Suppressor macrophage treated with lipopolysaccharide for 1 hour (primary cell): Measurements from ENCODE around the gene ZC3H6.
A peak's percentile ranks its signal among the peaks of the same experiment; 100 is the strongest.

Source experiments
- DNase-seq, 3 donors: peaks; one replicate each; pipeline ENCODE4 v3.0.0-alpha.2; 2020 to 2022

ZC3H6 gene, protein sequence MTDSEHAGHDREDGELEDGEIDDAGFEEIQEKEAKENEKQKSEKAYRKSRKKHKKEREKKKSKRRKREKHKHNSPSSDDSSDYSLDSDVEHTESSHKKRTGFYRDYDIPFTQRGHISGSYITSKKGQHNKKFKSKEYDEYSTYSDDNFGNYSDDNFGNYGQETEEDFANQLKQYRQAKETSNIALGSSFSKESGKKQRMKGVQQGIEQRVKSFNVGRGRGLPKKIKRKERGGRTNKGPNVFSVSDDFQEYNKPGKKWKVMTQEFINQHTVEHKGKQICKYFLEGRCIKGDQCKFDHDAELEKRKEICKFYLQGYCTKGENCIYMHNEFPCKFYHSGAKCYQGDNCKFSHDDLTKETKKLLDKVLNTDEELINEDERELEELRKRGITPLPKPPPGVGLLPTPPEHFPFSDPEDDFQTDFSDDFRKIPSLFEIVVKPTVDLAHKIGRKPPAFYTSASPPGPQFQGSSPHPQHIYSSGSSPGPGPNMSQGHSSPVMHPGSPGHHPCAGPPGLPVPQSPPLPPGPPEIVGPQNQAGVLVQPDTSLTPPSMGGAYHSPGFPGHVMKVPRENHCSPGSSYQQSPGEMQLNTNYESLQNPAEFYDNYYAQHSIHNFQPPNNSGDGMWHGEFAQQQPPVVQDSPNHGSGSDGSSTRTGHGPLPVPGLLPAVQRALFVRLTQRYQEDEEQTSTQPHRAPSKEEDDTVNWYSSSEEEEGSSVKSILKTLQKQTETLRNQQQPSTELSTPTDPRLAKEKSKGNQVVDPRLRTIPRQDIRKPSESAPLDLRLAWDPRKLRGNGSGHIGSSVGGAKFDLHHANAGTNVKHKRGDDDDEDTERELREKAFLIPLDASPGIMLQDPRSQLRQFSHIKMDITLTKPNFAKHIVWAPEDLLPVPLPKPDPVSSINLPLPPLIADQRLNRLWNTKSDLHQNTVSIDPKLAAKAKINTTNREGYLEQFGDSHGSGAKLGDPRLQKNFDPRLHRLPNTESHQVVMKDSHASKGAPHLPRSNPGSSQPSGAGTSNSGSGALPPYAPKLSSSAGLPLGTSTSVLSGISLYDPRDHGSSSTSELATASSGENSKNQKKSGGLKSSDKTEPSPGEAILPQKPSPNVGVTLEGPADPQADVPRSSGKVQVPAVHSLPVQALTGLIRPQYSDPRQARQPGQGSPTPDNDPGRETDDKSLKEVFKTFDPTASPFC

DNA sequence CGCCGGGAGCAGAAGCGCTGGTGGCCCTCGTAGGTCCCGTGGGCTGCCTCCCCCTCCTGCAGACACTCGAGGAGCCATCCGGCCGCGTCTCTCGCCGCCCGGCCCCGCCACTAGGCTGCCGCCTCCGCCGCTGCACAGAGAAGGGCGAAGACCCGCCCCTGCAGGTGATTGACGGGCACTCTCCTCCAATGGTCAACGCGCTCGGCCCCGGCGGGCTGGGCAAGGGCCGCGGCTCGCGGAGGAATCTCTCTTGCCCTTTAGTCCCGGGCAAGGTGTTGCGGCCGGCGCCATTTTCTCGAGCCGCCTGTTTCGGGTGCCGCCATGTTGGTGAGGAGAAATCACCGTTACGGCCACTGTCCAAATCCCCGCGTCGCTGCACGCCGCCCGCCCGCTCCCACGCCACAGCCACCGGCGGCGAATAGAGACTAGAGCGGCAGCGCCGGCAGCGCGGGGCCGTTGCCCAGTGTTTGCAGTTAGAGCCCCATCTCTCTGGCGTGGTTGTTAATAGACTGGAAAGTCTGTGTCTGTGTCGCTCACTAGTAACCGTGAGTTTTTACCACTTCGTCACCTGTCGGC lies at the start of gene ZC3H6:
Gene ZC3H6 (plus strand): TSS at position 287 of the 576 bp plus-strand sequence. CDS start 398 bp downstream, outside the sequence.
- peak; percentile 99 for DNase-seq

DNA sequence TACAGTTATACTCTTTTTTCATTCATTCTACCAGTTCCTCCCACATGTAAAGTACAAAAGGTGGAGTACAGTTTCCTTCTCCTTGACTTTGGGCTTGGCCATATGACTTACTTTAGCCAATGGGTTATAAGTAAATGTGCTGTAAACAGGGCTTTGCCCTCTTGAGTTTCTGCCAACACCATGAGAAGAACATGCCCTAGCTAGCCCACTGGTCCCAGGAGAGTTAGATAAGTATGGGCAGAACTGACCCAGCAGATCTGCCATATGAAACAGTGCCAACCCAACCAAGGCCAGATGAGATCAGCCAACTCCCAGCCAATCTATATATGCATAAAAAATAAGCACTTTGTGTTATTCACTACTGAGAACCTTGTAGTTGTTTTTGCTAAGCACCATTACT lies 46.0 kb upstream of the ZC3H6 start:
- DNase-seq = no peak

GRCh38 chr2:112230371-112230770 lies 45.0 kb upstream of the ZC3H6 start:
- DNase-seq = no peak

- no peak for DNase-seq
Observed at GRCh38 chr2:112239862-112240261, 35.5 kb upstream of the ZC3H6 start.

DNA sequence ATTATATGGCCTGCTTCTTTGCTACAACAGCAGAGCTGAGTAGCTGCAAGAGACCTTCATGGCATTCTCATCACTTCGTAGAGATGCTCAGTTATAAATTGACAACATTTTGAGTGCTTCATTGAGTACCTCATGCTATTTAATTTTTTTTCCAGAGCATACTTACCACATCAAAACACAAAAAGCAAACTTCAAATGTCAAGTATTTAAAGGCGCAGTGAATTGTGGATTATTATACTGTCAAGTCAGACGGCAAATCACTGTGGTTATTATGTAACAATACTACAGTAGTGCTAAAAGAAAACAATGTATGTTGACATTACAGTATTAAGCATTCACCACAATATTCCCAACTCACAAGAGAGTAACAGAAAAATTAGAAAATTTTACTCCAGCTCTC lies 33.0 kb upstream of the ZC3H6 start:
- no peak for DNase-seq

DNA sequence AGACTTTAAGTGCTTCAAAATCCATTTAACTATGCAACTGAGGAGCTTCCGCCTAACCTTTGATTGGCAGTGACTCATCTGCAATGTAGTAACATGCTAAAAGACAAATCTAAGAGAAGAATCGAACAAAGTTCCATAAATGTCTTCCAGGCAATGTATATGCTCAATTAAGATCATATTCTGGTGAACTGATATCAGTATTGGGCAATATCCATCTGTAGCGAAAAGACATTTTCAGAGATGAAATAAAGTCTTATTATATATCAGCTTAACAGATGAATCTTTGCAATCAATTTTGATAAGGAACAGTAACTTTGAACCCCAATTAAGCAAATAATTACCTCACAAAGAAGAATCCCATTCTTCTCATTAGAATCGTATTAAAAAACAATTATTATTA lies 32.2 kb upstream of the ZC3H6 start:
- DNase-seq = no peak

DNA sequence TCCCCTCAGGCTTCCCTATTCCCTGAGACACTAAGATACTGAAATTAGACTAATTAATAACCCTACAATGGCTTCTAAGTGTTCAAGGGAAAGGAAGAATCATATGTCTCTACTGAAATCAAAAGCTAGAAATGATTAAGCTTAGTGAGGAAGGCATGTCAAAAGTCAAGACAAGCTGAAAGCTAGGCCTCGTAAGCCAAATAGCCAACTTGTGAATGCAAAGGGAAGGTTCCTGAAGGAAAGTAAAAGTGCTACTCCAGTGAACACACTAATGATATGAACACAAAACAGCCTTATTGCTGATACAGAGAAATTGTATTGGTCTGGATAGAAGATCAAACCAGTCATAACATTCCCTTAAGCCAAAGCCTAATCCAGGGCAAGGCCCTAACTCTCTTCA lies 30.5 kb upstream of the ZC3H6 start:
- DNase-seq = no peak

GRCh38 chr2:112251271-112251670 lies 24.1 kb upstream of the ZC3H6 start:
- DNase-seq = peak; percentile 12 to 50 (median 47)

DNA sequence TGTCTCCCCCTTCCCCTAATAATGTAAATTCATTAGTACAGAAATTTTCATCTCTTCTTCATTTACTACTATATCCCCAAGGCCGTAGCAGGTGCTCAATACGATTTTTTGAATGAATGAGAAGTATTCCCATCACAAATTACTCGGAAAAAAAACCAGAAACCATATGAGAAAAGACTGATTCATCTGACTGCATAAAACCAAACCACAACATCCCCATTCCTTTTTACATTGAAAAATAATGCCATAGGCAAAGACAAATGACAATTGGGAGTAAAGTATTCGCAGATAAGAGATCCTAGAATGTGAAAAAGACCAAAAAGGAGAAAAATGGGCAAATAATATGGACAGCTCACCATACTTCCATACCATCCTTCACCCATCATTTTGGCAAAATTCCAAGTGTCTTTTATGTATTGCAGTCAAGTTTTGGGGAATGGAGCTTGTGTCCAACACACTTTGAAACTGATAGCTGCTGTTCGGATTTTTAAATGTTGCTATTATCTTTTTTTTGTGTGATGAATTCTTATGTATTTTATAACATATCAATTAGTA lies 22.1 kb upstream of the ZC3H6 start:
- DNase-seq = peak; percentile 24 to 74 (median 67)

DNA sequence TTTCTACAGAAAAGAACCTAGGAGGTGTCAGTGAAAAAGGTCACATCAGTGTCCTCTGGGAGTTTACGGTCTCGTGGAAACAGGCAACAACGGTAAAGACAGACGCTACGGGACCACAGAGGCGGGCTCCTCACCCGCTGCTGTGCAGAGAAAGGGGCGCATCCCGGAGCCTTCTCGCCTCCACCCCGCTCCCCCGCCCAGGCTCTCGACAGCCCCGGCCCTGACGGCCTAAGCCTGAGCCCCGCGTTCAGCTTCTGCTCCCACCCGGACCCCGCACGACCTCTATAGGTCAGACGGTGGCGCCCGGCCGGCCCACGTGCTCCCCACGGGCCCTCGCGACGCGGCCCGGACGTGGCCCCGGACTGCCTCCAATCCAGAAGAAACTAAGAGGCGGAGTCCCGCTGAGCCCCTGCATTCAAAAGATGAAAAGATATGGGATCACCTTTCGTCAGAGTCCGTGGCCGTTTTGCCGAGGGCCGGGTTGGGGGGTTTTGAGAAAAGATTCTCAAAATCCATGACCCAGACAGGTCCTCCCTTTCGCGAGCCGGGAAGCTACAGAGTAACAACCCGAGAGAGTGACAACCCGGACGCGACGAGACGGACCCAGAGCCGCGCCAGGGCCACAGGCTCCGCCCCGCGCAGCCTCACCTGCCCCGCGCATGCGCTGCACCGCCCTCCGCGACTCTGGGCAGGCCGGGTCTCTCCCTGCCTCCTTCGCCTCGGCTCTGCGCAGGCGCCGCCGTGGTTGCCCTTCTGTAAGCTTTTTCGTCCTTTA lies 20.7 kb upstream of the ZC3H6 start, which contains the start of gene ZC3H8:
Gene ZC3H8 (minus strand): TSS at position 577 of the 775 bp plus-strand sequence. CDS start 61 bp downstream, at position 516.
- DNase-seq = peak; percentile 94 to 97 (median 97)

DNA sequence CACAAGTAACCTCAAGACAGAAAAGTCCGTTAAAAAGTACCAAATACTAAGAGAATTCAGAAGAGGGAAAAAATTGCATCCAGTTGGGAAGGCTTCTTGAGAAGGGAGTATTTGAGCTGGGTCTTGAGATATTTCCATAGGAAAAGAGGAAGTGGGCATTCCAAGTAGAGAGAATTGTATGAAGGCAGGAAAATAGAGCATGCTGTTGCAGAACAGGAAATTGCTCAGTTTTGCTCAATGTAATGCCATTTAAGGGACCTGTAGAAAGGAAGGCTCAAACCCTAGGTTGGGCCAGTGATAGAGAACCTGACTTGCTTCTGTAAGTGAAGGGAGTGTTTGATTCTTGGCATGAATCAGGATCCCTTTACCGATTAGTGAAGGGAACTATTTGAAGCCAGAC lies 19.5 kb upstream of the ZC3H6 start:
- peak; percentile 51 to 78 (median 65) for DNase-seq

- DNase-seq = no peak
Observed at GRCh38 chr2:112256654-112257053, 18.7 kb upstream of the ZC3H6 start.

- DNase-seq = peak; percentile 84 to 94 (median 93)
Observed at GRCh38 chr2:112257575-112257974, 17.8 kb upstream of the ZC3H6 start.

DNA sequence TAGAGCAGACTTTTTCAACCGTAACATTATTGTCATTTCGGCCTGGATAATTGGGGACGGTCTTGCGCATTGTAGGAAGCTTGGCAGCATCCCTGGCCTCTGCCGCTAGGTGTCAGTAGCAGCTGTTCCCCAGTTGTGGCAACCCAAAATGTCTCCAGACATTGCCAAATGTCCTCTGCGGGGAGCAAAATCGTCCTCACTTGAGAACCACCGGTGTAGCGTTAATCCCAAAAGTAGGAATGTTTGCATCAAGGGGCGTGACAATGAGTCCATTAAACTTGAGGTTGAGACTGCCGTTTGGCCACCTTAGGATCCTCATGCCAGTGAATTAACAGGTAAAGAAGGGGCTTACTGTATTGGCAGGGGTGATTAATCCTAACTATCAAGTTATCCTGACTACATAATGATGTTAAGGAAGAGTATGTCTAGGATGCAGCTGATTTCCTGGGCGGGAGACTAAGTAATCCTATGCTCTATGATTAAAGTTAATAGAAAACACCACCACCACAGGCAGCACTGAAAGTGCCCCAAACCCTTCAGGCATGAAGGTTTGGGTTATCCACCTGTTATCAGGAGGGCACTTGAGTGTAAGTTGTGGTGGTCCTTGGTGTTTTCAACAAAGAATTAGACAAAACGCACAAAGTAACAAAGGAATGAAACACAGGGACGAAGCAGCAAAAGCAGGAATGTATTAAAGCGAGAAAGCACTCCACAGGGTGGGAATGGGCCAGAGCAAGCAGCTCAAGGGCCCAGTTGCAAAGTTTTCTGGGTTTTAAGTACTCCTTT lies 15.7 kb upstream of the ZC3H6 start:
- peak; percentile 84 to 91 (median 89) for DNase-seq

DNA sequence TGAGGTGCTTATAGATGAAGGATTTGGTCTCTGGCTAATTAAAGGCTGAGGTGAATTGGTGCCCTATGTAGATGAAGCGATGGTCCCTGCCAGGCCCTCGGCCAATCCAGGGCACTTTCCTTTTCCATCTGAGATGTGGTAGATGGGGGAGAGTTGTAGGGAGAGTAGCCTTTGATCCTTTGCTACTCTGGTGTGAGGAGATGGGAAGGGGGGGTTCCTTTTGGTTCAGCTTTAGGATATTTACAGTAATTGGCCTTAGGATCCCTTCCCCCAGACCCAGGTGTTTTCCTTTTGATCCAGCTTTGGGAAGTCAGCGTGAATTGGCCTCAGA lies 15.1 kb upstream of the ZC3H6 start:
- DNase-seq = no peak

DNA sequence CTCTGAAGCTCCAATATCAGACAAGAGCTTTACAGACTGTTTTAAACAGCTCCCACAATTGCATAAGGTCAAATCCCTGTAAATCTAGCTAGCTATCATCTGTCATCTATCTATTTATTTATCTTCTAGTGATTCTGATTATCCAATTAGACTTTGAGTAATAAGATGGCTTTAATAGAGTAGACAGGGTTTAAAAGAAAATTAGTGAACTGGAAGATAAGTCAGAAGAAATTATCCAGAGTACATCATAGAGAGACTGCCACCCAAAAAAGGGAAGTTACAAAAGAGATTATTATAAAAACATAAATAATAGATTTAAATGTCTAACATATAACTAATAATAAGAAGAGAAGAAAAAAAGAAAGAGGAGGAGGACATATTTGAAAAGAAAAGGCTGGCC lies 12.5 kb upstream of the ZC3H6 start:
- no peak for DNase-seq

GRCh38 chr2:112268547-112268946 lies 6.8 kb upstream of the ZC3H6 start:
- no peak for DNase-seq

DNA sequence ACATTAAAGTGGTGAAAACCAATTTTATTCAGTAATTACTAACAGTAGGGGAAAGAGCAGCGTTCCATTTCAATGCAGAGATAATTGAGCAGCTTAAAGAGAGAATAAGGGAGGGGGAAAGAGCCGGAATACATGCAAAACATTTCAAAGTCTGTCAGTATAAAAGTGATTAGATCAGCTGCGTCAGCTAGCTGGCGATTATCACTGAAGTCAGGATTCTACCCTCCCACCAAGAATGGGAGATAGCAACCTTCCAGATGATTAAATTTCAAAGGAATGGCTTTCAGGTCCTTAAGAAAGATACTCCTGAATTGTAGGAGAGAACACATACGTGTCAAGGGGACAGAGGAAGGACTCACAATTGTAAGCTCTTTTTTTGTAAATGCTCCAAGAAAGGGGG lies 2.7 kb upstream of the ZC3H6 start:
- no peak for DNase-seq

DNA sequence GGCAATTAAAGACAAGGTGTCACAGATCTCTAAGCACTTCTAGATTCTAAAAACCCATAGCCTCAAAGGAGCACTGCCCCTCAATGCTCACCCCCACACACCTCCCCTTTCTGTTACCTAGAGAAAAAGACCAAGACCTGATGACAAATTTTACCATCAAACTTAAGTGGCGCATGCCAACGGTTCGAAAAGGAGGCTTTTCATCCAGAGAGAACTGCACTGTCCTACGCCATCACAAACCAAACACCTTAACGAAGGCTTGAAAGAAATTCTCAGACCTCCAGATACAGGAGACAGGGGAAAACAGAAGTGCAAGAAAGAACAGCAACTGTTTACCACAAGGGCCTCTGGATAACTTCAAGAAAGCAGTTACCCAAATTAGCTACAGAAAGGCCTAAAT lies 2.0 kb upstream of the ZC3H6 start:
- no peak for DNase-seq

DNA sequence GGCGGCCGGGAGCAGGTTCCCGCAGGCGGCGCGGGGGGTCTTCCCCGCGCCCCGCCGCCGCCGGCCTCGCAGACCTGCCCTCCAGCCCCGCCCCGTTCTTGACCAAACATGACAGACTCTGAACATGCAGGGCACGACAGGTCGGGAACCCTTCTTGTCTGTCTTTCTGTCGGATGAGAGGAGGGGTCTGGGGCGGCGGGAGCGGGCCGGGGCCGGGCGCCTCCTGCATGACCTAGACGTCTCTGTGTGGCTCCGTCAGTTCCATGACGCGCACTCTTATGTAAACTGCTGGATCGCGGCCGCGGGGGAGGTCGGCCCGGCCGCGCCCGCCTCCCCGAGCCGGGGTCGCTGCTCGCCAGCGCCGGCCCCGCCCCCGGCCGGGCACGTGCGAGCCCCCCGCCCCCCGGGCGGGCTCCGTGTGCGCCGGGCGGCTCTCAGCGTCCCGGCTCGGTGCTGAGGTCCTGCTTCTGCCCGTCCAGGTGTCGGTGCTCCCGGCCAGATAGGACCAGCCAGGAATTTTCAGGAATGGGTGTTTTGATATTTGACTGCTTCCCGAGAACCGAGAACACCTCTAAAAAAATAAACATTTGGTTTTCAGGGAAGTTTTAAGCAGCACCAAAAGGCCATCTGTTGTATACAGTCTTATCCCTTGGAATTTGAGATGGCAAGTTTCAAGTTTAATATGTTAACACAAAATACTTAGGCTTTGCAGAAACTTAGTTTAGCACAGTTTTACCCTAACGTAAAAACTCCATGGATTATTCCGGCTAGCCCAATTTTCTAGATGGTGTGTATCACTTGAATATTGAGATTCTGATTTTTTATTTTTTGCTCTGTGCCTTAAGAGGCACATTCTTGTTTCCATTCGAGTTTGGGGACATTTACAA lies 733 bp downstream of the ZC3H6 start:
- DNase-seq = peak; percentile 86 to 91 (median 87)
